Posterior vena cava (tissue), 2 donors: ENCODE results near the gene GPR137B. TPM values are rescaled to one million over a fixed set of nuclear protein-coding genes. Genes with fewer than 3 reads are reported as not detected.
"Not testable (repeated sequence)": the region's sequence is repeated elsewhere in the genome, so short reads cannot be mapped to it uniquely, and the experiment has no call there.

Experiments used
- DNase-seq: peaks from one replicate; pipeline ENCODE4 v3.0.0-alpha.2; 2020; ENCODE audit warnings: low spot score
- intact Hi-C, 2 donors: fragments of 100-400 bp; cut with DNase I; formaldehyde crosslinking; loops; one replicate each; pipeline versions ENCODE4 v1.14.1 to v1.14.2; 2022 to 2023
- total RNA-seq, 2 donors: library from RNA; stranded (reverse); fragmentation: NEBNext Ultra II Directional; extraction: Animal tissue kit (Norgen Biotek cat#: 25700); gene quantifications; one replicate each; pipeline ENCODE4 v1.2.1, GENCODE V29; 2021
- donor health status: DM: yes; HTN: yes; CAD: no.
- donor health status: DM: yes; HTN: yes; CAD: no.

GPR137B gene
- total RNA-seq, 2 donors from 2014 or later: 13.7 to 15.7 TPM

GRCh38 chr1:236154671-236155398 lies 12.5 kb downstream of the GPR137B start:
- intact Hi-C loops: no loop called here
- DNase-seq: no peak

GRCh38 chr1:236155399-236155767 lies 13.0 kb downstream of the GPR137B start:
- intact Hi-C loops: no loop called here

GRCh38 chr1:236155841-236156503 lies 13.6 kb downstream of the GPR137B start:
- no peak for DNase-seq
- intact Hi-C loops: no loop called here

More at GRCh38 chr1:236155399-236155767, 13.0 kb downstream of the GPR137B start:
- no peak for DNase-seq

GRCh38 chr1:236156512-236157208 lies 14.3 kb downstream of the GPR137B start:
- peak; percentile 86 for DNase-seq
- intact Hi-C loops: no loop called here

- intact Hi-C loops, DNase-seq: not testable (repeated sequence)
These were observed 15.7 kb downstream of the GPR137B start for GRCh38 chr1:236158072-236158471.

- intact Hi-C loops: no loop called here
- DNase-seq: no peak
These were observed 16.4 kb downstream of the GPR137B start for GRCh38 chr1:236158719-236159118.

GRCh38 chr1:236159704-236160539 lies 17.6 kb downstream of the GPR137B start:
- intact Hi-C loops: no loop called here
- no peak for DNase-seq

GRCh38 chr1:236160540-236161127 lies 18.3 kb downstream of the GPR137B start:
- intact Hi-C loops: no loop called here
- DNase-seq: no peak

GRCh38 chr1:236161230-236161629 lies 18.9 kb downstream of the GPR137B start:
- no peak for DNase-seq

GRCh38 chr1:236161755-236162154 lies 19.4 kb downstream of the GPR137B start:
- DNase-seq, intact Hi-C loops: not testable (repeated sequence)

More at GRCh38 chr1:236161230-236161629, 18.9 kb downstream of the GPR137B start:
- intact Hi-C loops: no loop called here

- intact Hi-C loops: no loop called here
These were observed 21.3 kb downstream of the GPR137B start for GRCh38 chr1:236163463-236164153.

GRCh38 chr1:236164273-236164672 lies 21.9 kb downstream of the GPR137B start:
- no peak for DNase-seq
- intact Hi-C loops: no loop called here

More at GRCh38 chr1:236163463-236164153, 21.3 kb downstream of the GPR137B start:
- DNase-seq: no peak

GRCh38 chr1:236165238-236165981 lies 23.1 kb downstream of the GPR137B start:
- intact Hi-C loops: no loop called here
- DNase-seq: no peak

- intact Hi-C loops: no loop called here
- DNase-seq: no peak
These were observed 23.7 kb downstream of the GPR137B start for GRCh38 chr1:236166041-236166440.

- intact Hi-C loops: no loop called here
- no peak for DNase-seq
These were observed 24.8 kb downstream of the GPR137B start for GRCh38 chr1:236167154-236167553.

GRCh38 chr1:236167578-236167977 lies 25.2 kb downstream of the GPR137B start:
- intact Hi-C loops: no loop called here
- DNase-seq: no peak

- peak; percentile 93 for DNase-seq
- intact Hi-C loops: no loop called here
These were observed 26.5 kb downstream of the GPR137B start for GRCh38 chr1:236168716-236169429.
